Kidney capillary endothelial cell (primary cell): ENCODE data around the gene BRPF1.
A peak's percentile ranks its signal among the peaks of the same experiment; 100 is the strongest.

ENCODE experiments used
- DNase-seq: peaks from one replicate; pipeline ENCODE4 v3.0.0-alpha.2; 2018; ENCODE audit warnings: low spot score

The BRPF1 gene

DNA sequence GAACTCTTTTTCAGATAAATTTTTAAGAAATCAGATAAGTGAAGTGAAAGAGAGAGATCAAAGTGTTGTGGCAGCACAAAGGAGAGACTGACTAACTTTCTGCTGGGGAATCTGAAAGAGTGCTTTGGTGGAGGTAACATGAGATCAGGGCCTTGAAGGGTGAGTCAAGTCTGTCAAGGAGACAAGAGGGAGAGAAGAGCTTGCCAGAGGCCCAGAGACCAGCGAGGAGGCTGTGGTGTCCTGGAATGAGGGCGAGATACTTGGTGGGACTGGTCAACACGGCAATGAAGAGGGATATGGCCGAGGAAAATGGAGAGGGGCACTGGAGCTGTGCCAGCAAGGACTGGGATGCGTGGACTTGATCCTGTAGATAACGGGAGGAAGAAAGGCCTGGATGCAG is 56.2 kb downstream of the BRPF1 start:
- no peak for DNase-seq

- no peak for DNase-seq
Measured at GRCh38 chr3:9791127-9791526, 59.6 kb downstream of the BRPF1 start.

- DNase-seq: no peak
Measured at GRCh38 chr3:9791790-9792404, 60.4 kb downstream of the BRPF1 start.

DNA sequence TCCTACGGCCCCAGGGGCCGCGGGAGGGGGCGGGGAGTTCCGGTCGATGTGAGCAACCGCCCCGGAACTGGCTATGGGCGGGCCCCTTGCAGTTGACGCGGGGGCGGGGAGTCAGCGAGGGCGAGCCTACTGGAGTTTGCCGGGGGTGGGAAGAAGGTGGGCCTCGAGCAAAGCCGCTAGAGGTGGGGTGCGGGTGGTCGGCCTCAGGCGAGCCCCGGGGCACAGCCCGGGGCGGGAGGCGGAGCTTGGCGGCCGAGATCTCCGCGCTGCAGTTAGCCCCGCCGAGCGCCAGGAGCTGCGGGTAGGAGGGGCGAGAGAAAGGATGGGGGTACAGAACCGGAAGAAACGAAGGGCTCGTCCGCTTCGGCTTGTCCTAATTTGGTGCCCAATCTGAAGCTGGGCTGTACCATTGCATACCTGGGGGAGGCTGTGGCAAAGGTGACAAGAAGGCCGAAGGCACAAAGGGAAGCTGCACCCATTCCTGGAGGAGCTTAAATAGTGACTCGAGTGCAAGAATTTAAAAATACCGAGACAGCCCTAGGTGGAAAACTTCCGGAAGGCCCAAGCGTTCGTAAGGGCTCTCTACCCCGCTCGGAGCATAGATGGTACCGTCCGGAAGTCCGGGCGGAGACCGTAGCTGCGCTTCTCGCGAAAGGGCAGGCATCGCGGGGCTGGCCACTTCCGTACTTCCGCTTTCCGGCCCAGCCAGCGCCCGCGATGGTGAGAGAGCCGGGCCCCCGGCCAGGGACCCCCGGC is 61.0 kb downstream of the BRPF1 start, which contains the start of the genes ARPC4 and TADA3:
Gene ARPC4 (plus strand): TSS at position 678 of the 756 bp plus-strand sequence. CDS start 40 bp downstream, at position 718.
Gene TADA3 (minus strand): TSS at position 69 of the 756 bp plus-strand sequence. CDS start 1,007 bp downstream, outside the sequence.
- DNase-seq: peak; percentile 91

DNA sequence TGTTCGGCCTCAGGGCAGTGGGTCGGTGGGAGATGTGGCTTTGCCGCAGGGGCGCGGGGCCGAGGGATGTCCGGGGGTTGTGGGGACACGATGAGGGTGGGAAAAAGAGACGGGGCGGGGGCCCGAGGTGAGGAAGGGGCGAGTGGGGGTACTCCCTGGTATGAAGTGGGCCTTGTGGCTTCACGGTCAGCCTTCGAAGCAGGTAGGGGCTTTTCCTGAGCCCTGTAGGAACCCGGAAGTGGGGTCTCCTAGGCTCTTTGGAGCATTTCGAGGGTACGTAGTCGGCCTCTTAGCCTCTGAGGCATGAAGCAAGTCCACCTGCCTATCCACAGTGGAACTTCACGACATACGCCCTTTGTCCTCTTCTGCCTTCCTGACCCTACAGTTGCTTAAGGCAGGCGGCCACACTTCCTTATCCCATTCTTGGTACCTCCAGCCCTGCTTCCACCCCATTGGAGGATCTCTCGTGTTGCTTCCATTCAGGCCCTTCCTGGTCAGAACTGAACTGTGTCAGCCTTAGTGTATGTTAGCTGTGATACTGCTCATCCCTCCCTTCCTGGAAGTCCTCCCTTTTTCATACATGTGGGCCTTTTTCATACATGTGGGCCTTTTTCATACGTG is 61.7 kb downstream of the BRPF1 start:
- peak; percentile 40 for DNase-seq

GRCh38 chr3:9794400-9794799 is 62.9 kb downstream of the BRPF1 start:
- DNase-seq: no peak

GRCh38 chr3:9795207-9795606 is 63.7 kb downstream of the BRPF1 start:
- DNase-seq: no peak

GRCh38 chr3:9797196-9797945 is 65.8 kb downstream of the BRPF1 start:
- no peak for DNase-seq
